IMR-90 (cell line): ENCODE measurements around the gene TTC38. TPM values are rescaled to one million over a fixed set of nuclear protein-coding genes. Genes with fewer than 3 reads are reported as not detected.

ENCODE experiments used
- ATAC-seq: fragments of 200-7000 bp; cut with Tn5 transposase; 2 replicates; pipeline ENCODE4 v1.9.1; 2020; ENCODE audit warnings: low read depth, mild to moderate bottlenecking, moderate library complexity
- BruUV-seq: library from RNA; stranded (reverse); fragments of 400-500 nt; replicated peaks from 2 replicates; lab custom pipeline; 2021; lab: Mats Ljungman, UMichigan
- CTCF ChIA-PET: fragments of 300-600 bp; formaldehyde crosslinking; extraction: SDS; loops from one replicate; lab custom pipeline; 2021; ENCODE audit warnings: antibody characterized with exemption; lab: Yijun Ruan, JAX
- POLR2A ChIA-PET: fragments of 300-600 bp; sonication (Branson Sonifier 250); formaldehyde crosslinking; loops from one replicate; lab custom pipeline; 2022; ENCODE audit warnings: antibody characterized with exemption; ENCODE audit not compliant: unreplicated experiment; lab: Charles Lee
- DNase-seq: peaks from one replicate; pipeline ENCODE4 v3.0.0; 2013
- H2AFZ ChIP-seq: replicated peaks from 2 replicates; pipeline ENCODE3; 2013; ENCODE audit warnings: low read length, mild to moderate bottlenecking; ENCODE audit not compliant: poor library complexity
- H2AK5ac ChIP-seq: 2 replicates; pipeline ENCODE4 v1.6.1; 2013; ENCODE audit warnings: low read depth, low read length, inconsistent platforms
- H2AK9ac ChIP-seq: replicated peaks from 2 replicates; pipeline ENCODE3; 2013; ENCODE audit warnings: mild to moderate bottlenecking, low read depth, low read length, moderate library complexity; ENCODE audit not compliant: poor library complexity
- H2BK120ac ChIP-seq: 2 replicates; pipeline ENCODE4 v1.6.1; 2013; ENCODE audit warnings: low read depth, low read length, inconsistent platforms
- H2BK15ac ChIP-seq: 3 replicates; pipeline ENCODE4 v1.6.1; 2013; ENCODE audit warnings: low read depth, low read length, inconsistent platforms
- H2BK20ac ChIP-seq: 2 replicates; pipeline ENCODE4 v1.6.1; 2013; ENCODE audit warnings: low read depth, mild to moderate bottlenecking, inconsistent platforms, low read length, moderate library complexity
- H2BK5ac ChIP-seq: 2 replicates; pipeline ENCODE4 v1.6.1; 2013; ENCODE audit warnings: mild to moderate bottlenecking, low read depth, low read length, inconsistent platforms; ENCODE audit not compliant: poor library complexity, severe bottlenecking
- H3K14ac ChIP-seq: replicated peaks from 2 replicates; pipeline ENCODE4 v1.6.1; 2013; ENCODE audit warnings: low read depth, low read length, inconsistent platforms
- H3K18ac ChIP-seq: 2 replicates; pipeline ENCODE4 v1.6.1; 2013; ENCODE audit warnings: low read depth, low read length, control low read depth
- H3K23ac ChIP-seq: 2 replicates; pipeline ENCODE4 v1.6.1; 2013; ENCODE audit warnings: low read depth, low read length, inconsistent platforms
- H3K27ac ChIP-seq: 2 replicates; pipeline ENCODE4 v1.5.1; 2013; ENCODE audit warnings: mild to moderate bottlenecking, control low read depth, low read length; ENCODE audit not compliant: insufficient read depth
- H3K27me3 ChIP-seq: 2 replicates; pipeline ENCODE4 v1.6.1; 2013; ENCODE audit warnings: low read length; ENCODE audit not compliant: control insufficient read depth, insufficient read depth
- H3K36me3 ChIP-seq: 2 replicates; pipeline ENCODE4 v1.6.1; 2013; ENCODE audit warnings: low read length, mixed read lengths; ENCODE audit not compliant: control insufficient read depth, insufficient read depth
- H3K4ac ChIP-seq: 2 replicates; pipeline ENCODE4 v1.6.1; 2013; ENCODE audit warnings: low read depth, low read length, inconsistent platforms
- H3K4me1 ChIP-seq: 2 replicates; pipeline ENCODE4 v1.6.1; 2013; ENCODE audit warnings: low read length, mixed read lengths; ENCODE audit not compliant: control insufficient read depth, insufficient read depth
- H3K4me2 ChIP-seq: 2 replicates; pipeline ENCODE4 v1.6.1; 2013; ENCODE audit warnings: low read depth, mild to moderate bottlenecking, control low read depth, low read length, moderate library complexity
- H3K4me3 ChIP-seq: 2 replicates; pipeline ENCODE4 v1.5.1; 2013; ENCODE audit warnings: low read depth, mild to moderate bottlenecking, control low read depth, low read length, moderate library complexity; ENCODE audit not compliant: insufficient read depth
- H3K56ac ChIP-seq: 2 replicates; pipeline ENCODE4 v1.6.1; 2013; ENCODE audit warnings: low read length, inconsistent platforms; ENCODE audit not compliant: insufficient read depth; ENCODE audit errors: extremely low read depth
- H3K79me1 ChIP-seq, 2 experiments: 2 replicates each; pipeline ENCODE4 v1.6.1; 2013; ENCODE audit warnings: low read length in 2 of 2, inconsistent platforms in 1 of 2, low read depth in 1 of 2
- H3K9ac ChIP-seq: 2 replicates; pipeline ENCODE4 v1.6.1; 2013; ENCODE audit warnings: low read depth, low read length, control low read depth
- H3K9me1 ChIP-seq: 2 replicates; pipeline ENCODE4 v1.6.1; 2013; ENCODE audit warnings: low read length, inconsistent platforms; ENCODE audit not compliant: insufficient read depth
- H3K9me3 ChIP-seq: 2 replicates; pipeline ENCODE4 v1.6.1; 2013; ENCODE audit warnings: low read length; ENCODE audit not compliant: control insufficient read depth, insufficient read depth
- H4K20me1 ChIP-seq: 2 replicates; pipeline ENCODE4 v1.6.1; 2013; ENCODE audit warnings: low read length, inconsistent platforms; ENCODE audit not compliant: insufficient read depth
- H4K5ac ChIP-seq: 2 replicates; pipeline ENCODE4 v1.6.1; 2013; ENCODE audit warnings: mild to moderate bottlenecking, low read depth, low read length, control low read depth
- H4K8ac ChIP-seq, 2 experiments: 2 replicates each; pipeline ENCODE4 v1.6.1; 2013; ENCODE audit warnings: low read depth in 2 of 2, low read length in 2 of 2, control low read depth in 1 of 2, inconsistent platforms in 1 of 2
- H4K91ac ChIP-seq: 2 replicates; pipeline ENCODE4 v1.6.1; 2013; ENCODE audit warnings: low read depth, low read length, inconsistent platforms; ENCODE audit not compliant: insufficient read depth
- CEBPB ChIP-seq: IDR thresholded peaks from 2 replicates; pipeline ENCODE4 v1.6.1; 2012; ENCODE audit warnings: low read depth, low read length, improper control_type of control experiment
- MXI1 ChIP-seq: IDR thresholded peaks from 2 replicates; pipeline ENCODE4 v1.6.1; 2012; ENCODE audit warnings: low read depth, mild to moderate bottlenecking, low read length, moderate library complexity, borderline replicate concordance
- NFE2L2 ChIP-seq: fragments of 150-350 bp; IDR thresholded peaks from 2 replicates; pipeline ENCODE4 v1.6.1; 2016; ENCODE audit warnings: low read depth, mild to moderate bottlenecking, low read length
- POLR2A ChIP-seq: IDR thresholded peaks from 2 replicates; pipeline ENCODE4 v1.6.1; 2012; ENCODE audit warnings: mild to moderate bottlenecking, low read depth, low read length
- RFX5 ChIP-seq: IDR thresholded peaks from 2 replicates; pipeline ENCODE4 v1.8.0; 2012; ENCODE audit warnings: low read depth, mild to moderate bottlenecking, low read length, moderate library complexity
- WGBS, 2 experiments: methylation state at CpG; one replicate each; pipeline versions ENCODE4 v1.1.5 to v1.1.7; 2013; ENCODE audit warnings: missing lambda C conversion rate in 2 of 2; ENCODE audit not compliant: insufficient read length in 1 of 2; ENCODE audit errors: extremely low coverage in 2 of 2; 5-methylcytosine and 5-hydroxymethylcytosine counted together
- dilution Hi-C: fragments of 300-500 bp; cut with HindIII; formaldehyde crosslinking; loops from one replicate; pipeline ENCODE4 v1.14.3; 2018; ENCODE audit warnings: low sequenced_read_pairs; ENCODE audit not compliant: unreplicated experiment
- in situ Hi-C: fragments of 300-500 bp; cut with MboI; formaldehyde crosslinking; loops from 3 replicates; pipeline ENCODE4 v1.14.3; 2019; ENCODE audit warnings: low sequenced_read_pairs, inconsistent platforms, mixed read lengths
- intact Hi-C: fragments of 100-400 bp; cut with micrococcal nuclease; formaldehyde crosslinking; loops from 2 replicates; pipeline ENCODE4 v1.10.0; 2022
- polyA plus RNA-seq, 3 experiments: library from polyadenylated mRNA; depleted of rRNA; stranded (reverse); fragments of >200 nt; gene quantifications; 2 replicates each; pipeline ENCODE4 v1.2.3, GENCODE V29; 2012; ENCODE audit warnings: low replicate concordance in 1 of 3
- total RNA-seq: library from RNA; depleted of rRNA; stranded (reverse); fragments of >200 nt; gene quantifications from 2 replicates; pipeline ENCODE4 v1.2.3, GENCODE V29; 2012
- TF ChIP-seq, protein P1 (sequence below): fragments of 150-350 bp; IDR thresholded peaks from 2 replicates; pipeline ENCODE4 v1.6.1; 2016; ENCODE audit warnings: low read depth, mild to moderate bottlenecking, low read length, moderate library complexity, borderline replicate concordance
- TF ChIP-seq, protein P2 (sequence below): fragments of 150-350 bp; IDR thresholded peaks from 2 replicates; pipeline ENCODE4 v1.6.1; 2017; ENCODE audit warnings: mild to moderate bottlenecking, antibody characterized with exemption, low read length, low read depth

TTC38 gene
- total and polyA plus RNA-seq, 2 of the 4 experiments (the other 2 are of a cell fraction), result 43.6 to 52.3 TPM

DNA sequence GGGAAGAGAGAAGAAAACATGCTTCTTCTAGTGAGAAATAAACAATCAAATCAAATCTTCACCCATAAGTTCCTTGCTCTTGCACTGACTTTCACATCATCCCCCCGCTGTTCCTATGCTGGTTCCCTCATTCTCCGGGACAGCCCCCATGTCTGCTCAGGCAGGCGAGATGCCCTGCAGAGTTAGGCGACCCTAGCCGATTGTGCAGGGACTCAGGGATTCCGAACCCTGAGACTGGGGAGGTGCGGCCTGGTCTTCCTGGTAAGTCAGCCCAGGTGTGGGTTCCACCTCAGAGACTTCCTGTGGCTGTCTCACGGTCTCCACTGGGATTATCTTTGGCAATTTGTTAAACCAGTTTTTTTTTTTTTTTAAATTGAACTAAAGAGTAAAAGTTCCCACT is 6.6 kb downstream of the TTC38 start:
- H3K4me2 ChIP-seq, result no peak overlapping the region
- H3K9me1 ChIP-seq, result peaks cover 2% of the 10 kb centered on the region
- no peak overlapping the region for H4K5ac ChIP-seq
- H3K23ac ChIP-seq, result no peak overlapping the region
- H2BK120ac ChIP-seq, result no peak overlapping the region
- 100% methylated on average over 3 of the region's 8 CpGs; no CpG with 5 or more reads in 1 of the 2 experiments for WGBS, 2 experiments
- dilution Hi-C loops (no loop called here), in situ Hi-C loops (no loop called here), intact Hi-C loops (no loop called here)
- no peaks in the 10 kb centered on the region for H3K27me3 ChIP-seq
- peaks cover 2% of the 10 kb centered on the region; the same call in 1 of the 2 replicates for H3K4me1 ChIP-seq
- no peak overlapping the region for H4K8ac ChIP-seq
- H3K56ac ChIP-seq, result no peak overlapping the region
- ChIA-PET POLR2A (no interaction called here), CTCF (no interaction called here)
- no peaks in the 10 kb centered on the region for H3K9me3 ChIP-seq
- ATAC-seq (no peak), DNase-seq (no peak)
- no peak overlapping the region for H2BK20ac ChIP-seq
- H3K4ac ChIP-seq, result no peak overlapping the region
- peaks cover 5 to 8% of the 10 kb centered on the region in 2 experiments for H3K79me1 ChIP-seq
- no peak overlapping the region for H3K9ac ChIP-seq
- no peak overlapping the region for H3K18ac ChIP-seq
- no peak overlapping the region for H2AK9ac ChIP-seq
- no peak overlapping the region for H4K91ac ChIP-seq
- H4K20me1 ChIP-seq, result 0 out of 2 replicates have a peak, but pooled peaks cover 1% of the 10 kb centered on the region
- H3K14ac ChIP-seq, result no peak overlapping the region
- TF ChIP-seq, protein P1, sequence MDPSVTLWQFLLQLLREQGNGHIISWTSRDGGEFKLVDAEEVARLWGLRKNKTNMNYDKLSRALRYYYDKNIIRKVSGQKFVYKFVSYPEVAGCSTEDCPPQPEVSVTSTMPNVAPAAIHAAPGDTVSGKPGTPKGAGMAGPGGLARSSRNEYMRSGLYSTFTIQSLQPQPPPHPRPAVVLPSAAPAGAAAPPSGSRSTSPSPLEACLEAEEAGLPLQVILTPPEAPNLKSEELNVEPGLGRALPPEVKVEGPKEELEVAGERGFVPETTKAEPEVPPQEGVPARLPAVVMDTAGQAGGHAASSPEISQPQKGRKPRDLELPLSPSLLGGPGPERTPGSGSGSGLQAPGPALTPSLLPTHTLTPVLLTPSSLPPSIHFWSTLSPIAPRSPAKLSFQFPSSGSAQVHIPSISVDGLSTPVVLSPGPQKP, result no peak
- TF ChIP-seq CEBPB (no peak), MXI1 (no peak), RFX5 (no peak), NFE2L2 (no peak), POLR2A (no peak)
- TF ChIP-seq, protein P2, sequence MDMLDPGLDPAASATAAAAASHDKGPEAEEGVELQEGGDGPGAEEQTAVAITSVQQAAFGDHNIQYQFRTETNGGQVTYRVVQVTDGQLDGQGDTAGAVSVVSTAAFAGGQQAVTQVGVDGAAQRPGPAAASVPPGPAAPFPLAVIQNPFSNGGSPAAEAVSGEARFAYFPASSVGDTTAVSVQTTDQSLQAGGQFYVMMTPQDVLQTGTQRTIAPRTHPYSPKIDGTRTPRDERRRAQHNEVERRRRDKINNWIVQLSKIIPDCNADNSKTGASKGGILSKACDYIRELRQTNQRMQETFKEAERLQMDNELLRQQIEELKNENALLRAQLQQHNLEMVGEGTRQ, result no peak
- no peak overlapping the region for H2AK5ac ChIP-seq
- no TSS peak for BruUV-seq
- H3K27ac ChIP-seq, result no peak overlapping the region
- no peak overlapping the region for H3K4me3 ChIP-seq
- no peak overlapping the region for H2BK5ac ChIP-seq
- H3K36me3 ChIP-seq, result peaks cover 62% of the 10 kb centered on the region
- no peak overlapping the region for H2BK15ac ChIP-seq
- no peak overlapping the region for H2AFZ ChIP-seq
